ENCODE results near the gene KRT16. TPM values are rescaled to one million over a fixed set of nuclear protein-coding genes. Genes with fewer than 3 reads are reported as not detected.
A peak's percentile ranks its signal among the peaks of the same experiment; 100 is the strongest.
"Not testable (repeated sequence)": the region's sequence is repeated elsewhere in the genome, so short reads cannot be mapped to it uniquely, and the experiment has no call there.

Gene KRT16
- total RNA-seq, 2 experiments from 2014 or later, result not detected

- H3K4me3 Mint-ChIP-seq; intact Hi-C loops (cut with micrococcal nuclease); H3K9me3 Mint-ChIP-seq; H3K27ac Mint-ChIP-seq; H3K36me3 Mint-ChIP-seq; DNase-seq; H3K4me1 Mint-ChIP-seq (ENCODE audit: low read depth); POLR2A ChIA-PET; H3K27me3 Mint-ChIP-seq: not testable (repeated sequence)
- CTCF ChIA-PET, result interaction anchor here (1.7 kb wide), 1 partner anchor 8 kb away, joined by 5 read pairs; no protein-coding TSS in a partner anchor
These were observed 28.0 kb upstream of the KRT16 start for GRCh38 chr17:41640596-41640995.

- no peak for DNase-seq
- CTCF ChIA-PET, result interaction anchor here (1.0 to 1.7 kb wide), 2 partner anchors 9 to 90 kb away, joined by 3 to 5 read pairs; no protein-coding TSS in a partner anchor
- Mint-ChIP-seq H3K4me1 (ENCODE audit: low read depth) (no peaks in the 10 kb centered on the region), H3K36me3 (no peaks in the 10 kb centered on the region), H3K9me3 (no peaks in the 10 kb centered on the region), H3K4me3 (no peak overlapping the region), H3K27ac (no peak overlapping the region), H3K27me3 (no peaks in the 10 kb centered on the region)
- POLR2A ChIA-PET, result no interaction called here
- intact Hi-C loops (cut with micrococcal nuclease), result no loop called here
These were observed 27.2 kb upstream of the KRT16 start for GRCh38 chr17:41639492-41640473.

GRCh38 chr17:41638941-41639340 lies 26.4 kb upstream of the KRT16 start:
- Mint-ChIP-seq H3K4me1 (ENCODE audit: low read depth) (no peaks in the 10 kb centered on the region), H3K27ac (no peak overlapping the region), H3K27me3 (no peaks in the 10 kb centered on the region), H3K9me3 (no peaks in the 10 kb centered on the region), H3K4me3 (no peak overlapping the region), H3K36me3 (no peaks in the 10 kb centered on the region)
- intact Hi-C loops (cut with micrococcal nuclease), result no loop called here
- POLR2A ChIA-PET, result no interaction called here
- CTCF ChIA-PET, result interaction anchor here (0.8 to 1.0 kb wide), 2 partner anchors 24 to 89 kb away, joined by 3 read pairs; no protein-coding TSS in a partner anchor
- DNase-seq, result no peak

GRCh38 chr17:41638194-41638593 lies 25.6 kb upstream of the KRT16 start:
- Mint-ChIP-seq H3K27me3 (no peaks in the 10 kb centered on the region), H3K4me1 (ENCODE audit: low read depth) (no peaks in the 10 kb centered on the region), H3K4me3 (no peak overlapping the region), H3K9me3 (no peaks in the 10 kb centered on the region), H3K36me3 (no peaks in the 10 kb centered on the region), H3K27ac (no peak overlapping the region)
- intact Hi-C loops (cut with micrococcal nuclease), result no loop called here
- CTCF ChIA-PET, result no interaction called here
- POLR2A ChIA-PET, result no interaction called here
- no peak for DNase-seq

GRCh38 chr17:41636652-41637051 lies 24.1 kb upstream of the KRT16 start:
- no peaks in the 10 kb centered on the region for H3K4me1 Mint-ChIP-seq (ENCODE audit: low read depth)
- CTCF ChIA-PET, result interaction anchor here (1.6 kb wide), 1 partner anchor 12 kb away, joined by 4 read pairs; no protein-coding TSS in a partner anchor
- intact Hi-C loops (cut with micrococcal nuclease), result no loop called here
- no peaks in the 10 kb centered on the region for H3K36me3 Mint-ChIP-seq
- H3K27me3 Mint-ChIP-seq, result no peaks in the 10 kb centered on the region
- H3K27ac Mint-ChIP-seq, result no peak overlapping the region
- POLR2A ChIA-PET, result no interaction called here
- no peaks in the 10 kb centered on the region for H3K9me3 Mint-ChIP-seq
- DNase-seq, result no peak
- no peak overlapping the region for H3K4me3 Mint-ChIP-seq

- Mint-ChIP-seq H3K27ac (no peak overlapping the region), H3K9me3 (no peaks in the 10 kb centered on the region), H3K27me3 (no peaks in the 10 kb centered on the region), H3K4me1 (ENCODE audit: low read depth) (no peaks in the 10 kb centered on the region), H3K4me3 (no peak overlapping the region), H3K36me3 (no peaks in the 10 kb centered on the region)
- POLR2A ChIA-PET, result no interaction called here
- intact Hi-C loops (cut with micrococcal nuclease), result no loop called here
- no peak for DNase-seq
- CTCF ChIA-PET, result interaction anchor here (0.9 to 1.6 kb wide), 2 partner anchors 13 to 27 kb away, joined by 3 to 4 read pairs; no protein-coding TSS in a partner anchor
These were observed 22.8 kb upstream of the KRT16 start for GRCh38 chr17:41635121-41636097.

- H3K36me3 Mint-ChIP-seq, result no peaks in the 10 kb centered on the region
- ChIA-PET POLR2A (no interaction called here), CTCF (interaction anchor here (0.8 kb wide), 1 partner anchor 31 kb away, joined by 3 read pairs; no protein-coding TSS in a partner anchor)
- intact Hi-C loops (cut with micrococcal nuclease), result no loop called here
- no peak overlapping the region for H3K27ac Mint-ChIP-seq
- H3K9me3 Mint-ChIP-seq, result no peaks in the 10 kb centered on the region
- no peaks in the 10 kb centered on the region for H3K4me1 Mint-ChIP-seq (ENCODE audit: low read depth)
- no peaks in the 10 kb centered on the region for H3K27me3 Mint-ChIP-seq
- DNase-seq, result no peak
- no peak overlapping the region for H3K4me3 Mint-ChIP-seq
These were observed 22.1 kb upstream of the KRT16 start for GRCh38 chr17:41634639-41635038.

GRCh38 chr17:41633556-41634199 lies 21.1 kb upstream of the KRT16 start:
- Mint-ChIP-seq H3K4me3 (no peak overlapping the region), H3K4me1 (ENCODE audit: low read depth) (no peaks in the 10 kb centered on the region), H3K27ac (no peak overlapping the region), H3K36me3 (no peaks in the 10 kb centered on the region), H3K27me3 (no peaks in the 10 kb centered on the region), H3K9me3 (no peaks in the 10 kb centered on the region)
- ChIA-PET CTCF (interaction anchor here (0.8 kb wide), 1 partner anchor 32 kb away, joined by 3 read pairs; no protein-coding TSS in a partner anchor), POLR2A (no interaction called here)
- peak; percentile 12 for DNase-seq
- intact Hi-C loops (cut with micrococcal nuclease), result no loop called here

GRCh38 chr17:41632482-41633105 lies 20.0 kb upstream of the KRT16 start:
- intact Hi-C loops (cut with micrococcal nuclease), result no loop called here
- H3K27ac Mint-ChIP-seq, result no peak overlapping the region
- no peaks in the 10 kb centered on the region for H3K36me3 Mint-ChIP-seq
- H3K9me3 Mint-ChIP-seq, result no peaks in the 10 kb centered on the region
- DNase-seq, result no peak
- CTCF ChIA-PET, result no interaction called here
- H3K4me1 Mint-ChIP-seq (ENCODE audit: low read depth), result no peaks in the 10 kb centered on the region
- POLR2A ChIA-PET, result no interaction called here
- no peaks in the 10 kb centered on the region for H3K27me3 Mint-ChIP-seq
- no peak overlapping the region for H3K4me3 Mint-ChIP-seq

GRCh38 chr17:41631898-41632285 lies 19.3 kb upstream of the KRT16 start:
- intact Hi-C loops (cut with micrococcal nuclease), result no loop called here
- Mint-ChIP-seq H3K4me3 (no peak overlapping the region), H3K27ac (no peak overlapping the region), H3K36me3 (no peaks in the 10 kb centered on the region), H3K27me3 (no peaks in the 10 kb centered on the region), H3K9me3 (no peaks in the 10 kb centered on the region), H3K4me1 (ENCODE audit: low read depth) (no peaks in the 10 kb centered on the region)
- POLR2A ChIA-PET, result no interaction called here
- DNase-seq, result no peak
- CTCF ChIA-PET, result no interaction called here

GRCh38 chr17:41631025-41631897 lies 18.7 kb upstream of the KRT16 start:
- H3K27me3 Mint-ChIP-seq, result no peaks in the 10 kb centered on the region
- no peaks in the 10 kb centered on the region for H3K9me3 Mint-ChIP-seq
- H3K27ac Mint-ChIP-seq, result no peak overlapping the region
- ChIA-PET POLR2A (no interaction called here), CTCF (no interaction called here)
- H3K36me3 Mint-ChIP-seq, result no peaks in the 10 kb centered on the region
- intact Hi-C loops (cut with micrococcal nuclease), result no loop called here
- H3K4me3 Mint-ChIP-seq, result no peak overlapping the region
- DNase-seq, result no peak
- H3K4me1 Mint-ChIP-seq (ENCODE audit: low read depth), result no peaks in the 10 kb centered on the region

Measured in activated CD4-positive, alpha-beta memory T cell treated with anti-CD3 and anti-CD28 coated beads for 36 hours (primary cell).